IMR-90 (cell line): ENCODE data around the gene PCSK6.

Experiments
- BHLHE40 ChIP-seq: fragments of 150-350 bp; IDR thresholded peaks from 2 replicates; pipeline ENCODE4 v1.6.1; 2016; ENCODE audit warnings: mild to moderate bottlenecking, low read depth, low read length
- CHD1 ChIP-seq: IDR thresholded peaks from 2 replicates; pipeline ENCODE4 v1.6.1; 2012; ENCODE audit warnings: low read depth, low read length, improper control_type of control experiment
- MXI1 ChIP-seq: IDR thresholded peaks from 2 replicates; pipeline ENCODE4 v1.6.1; 2012; ENCODE audit warnings: low read depth, mild to moderate bottlenecking, low read length, moderate library complexity, borderline replicate concordance
- POLR2A ChIP-seq: IDR thresholded peaks from 2 replicates; pipeline ENCODE4 v1.6.1; 2012; ENCODE audit warnings: mild to moderate bottlenecking, low read depth, low read length
- RAD21 ChIP-seq: IDR thresholded peaks from 2 replicates; pipeline ENCODE4 v1.6.1; 2012; ENCODE audit warnings: low read length, improper control_type of control experiment
- RCOR1 ChIP-seq: IDR thresholded peaks from 2 replicates; pipeline ENCODE4 v1.6.1; 2012; ENCODE audit warnings: mild to moderate bottlenecking, low read length, improper control_type of control experiment; ENCODE audit not compliant: insufficient replicate concordance
- RFX5 ChIP-seq: IDR thresholded peaks from 2 replicates; pipeline ENCODE4 v1.8.0; 2012; ENCODE audit warnings: low read depth, mild to moderate bottlenecking, low read length, moderate library complexity
- SMC3 ChIP-seq: fragments of 150-350 bp; IDR thresholded peaks from 2 replicates; pipeline ENCODE4 v1.6.1; 2016; ENCODE audit warnings: low read depth, mild to moderate bottlenecking, antibody characterized with exemption, low read length, moderate library complexity
- USF2 ChIP-seq: fragments of 150-350 bp; IDR thresholded peaks from 2 replicates; pipeline ENCODE4 v1.6.1; 2017; ENCODE audit warnings: mild to moderate bottlenecking, antibody characterized with exemption, low read length, low read depth
- TF ChIP-seq, protein P1 (sequence below): conservative IDR thresholded peaks from 2 replicates; pipeline ENCODE4 v1.5.1; 2012; ENCODE audit warnings: mild to moderate bottlenecking, low read depth, low read length, improper control_type of control experiment

DNA sequence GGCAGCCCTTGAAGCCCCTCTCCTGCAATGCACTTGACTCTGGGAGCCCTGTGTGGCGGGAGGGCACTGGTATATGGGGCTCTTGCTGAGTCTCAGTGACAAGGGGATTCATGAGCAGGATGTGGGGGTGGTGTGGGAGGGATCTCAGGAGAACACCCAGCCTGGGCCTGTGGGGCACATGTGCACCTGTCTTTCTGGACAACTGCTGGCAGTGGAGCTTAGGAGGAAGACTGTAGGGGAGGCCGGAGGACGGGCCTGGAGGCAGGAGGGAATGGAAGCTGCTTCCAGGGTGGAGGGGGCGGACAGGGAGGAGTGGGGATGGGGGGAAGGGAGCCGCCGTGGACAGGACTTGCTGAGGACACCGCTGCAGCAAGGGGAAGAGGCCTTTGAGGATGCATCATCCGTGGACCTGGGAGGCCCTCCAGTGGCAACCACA is 183.7 kb downstream of the PCSK6 start:
- TF ChIP-seq POLR2A (no peak), RFX5 (no peak), MXI1 (no peak), CHD1 (no peak), RAD21 (no peak), BHLHE40 (no peak), SMC3 (no peak), USF2 (no peak), RCOR1 (no peak)
- TF ChIP-seq, protein P1, sequence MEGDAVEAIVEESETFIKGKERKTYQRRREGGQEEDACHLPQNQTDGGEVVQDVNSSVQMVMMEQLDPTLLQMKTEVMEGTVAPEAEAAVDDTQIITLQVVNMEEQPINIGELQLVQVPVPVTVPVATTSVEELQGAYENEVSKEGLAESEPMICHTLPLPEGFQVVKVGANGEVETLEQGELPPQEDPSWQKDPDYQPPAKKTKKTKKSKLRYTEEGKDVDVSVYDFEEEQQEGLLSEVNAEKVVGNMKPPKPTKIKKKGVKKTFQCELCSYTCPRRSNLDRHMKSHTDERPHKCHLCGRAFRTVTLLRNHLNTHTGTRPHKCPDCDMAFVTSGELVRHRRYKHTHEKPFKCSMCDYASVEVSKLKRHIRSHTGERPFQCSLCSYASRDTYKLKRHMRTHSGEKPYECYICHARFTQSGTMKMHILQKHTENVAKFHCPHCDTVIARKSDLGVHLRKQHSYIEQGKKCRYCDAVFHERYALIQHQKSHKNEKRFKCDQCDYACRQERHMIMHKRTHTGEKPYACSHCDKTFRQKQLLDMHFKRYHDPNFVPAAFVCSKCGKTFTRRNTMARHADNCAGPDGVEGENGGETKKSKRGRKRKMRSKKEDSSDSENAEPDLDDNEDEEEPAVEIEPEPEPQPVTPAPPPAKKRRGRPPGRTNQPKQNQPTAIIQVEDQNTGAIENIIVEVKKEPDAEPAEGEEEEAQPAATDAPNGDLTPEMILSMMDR = no peak
